HG03108 (cell line): ENCODE results near the gene RAD23A.
"Not testable (repeated sequence)": the region's sequence is repeated elsewhere in the genome, so short reads cannot be mapped to it uniquely, and the experiment has no call there.

ENCODE experiments used
- ATAC-seq: cut with Tn5 transposase; IDR thresholded peaks from one replicate; pipeline ENCODE4 v1.9.1; 2021; ENCODE audit warnings: moderate library complexity; ENCODE audit not compliant: unreplicated experiment

The RAD23A gene

DNA sequence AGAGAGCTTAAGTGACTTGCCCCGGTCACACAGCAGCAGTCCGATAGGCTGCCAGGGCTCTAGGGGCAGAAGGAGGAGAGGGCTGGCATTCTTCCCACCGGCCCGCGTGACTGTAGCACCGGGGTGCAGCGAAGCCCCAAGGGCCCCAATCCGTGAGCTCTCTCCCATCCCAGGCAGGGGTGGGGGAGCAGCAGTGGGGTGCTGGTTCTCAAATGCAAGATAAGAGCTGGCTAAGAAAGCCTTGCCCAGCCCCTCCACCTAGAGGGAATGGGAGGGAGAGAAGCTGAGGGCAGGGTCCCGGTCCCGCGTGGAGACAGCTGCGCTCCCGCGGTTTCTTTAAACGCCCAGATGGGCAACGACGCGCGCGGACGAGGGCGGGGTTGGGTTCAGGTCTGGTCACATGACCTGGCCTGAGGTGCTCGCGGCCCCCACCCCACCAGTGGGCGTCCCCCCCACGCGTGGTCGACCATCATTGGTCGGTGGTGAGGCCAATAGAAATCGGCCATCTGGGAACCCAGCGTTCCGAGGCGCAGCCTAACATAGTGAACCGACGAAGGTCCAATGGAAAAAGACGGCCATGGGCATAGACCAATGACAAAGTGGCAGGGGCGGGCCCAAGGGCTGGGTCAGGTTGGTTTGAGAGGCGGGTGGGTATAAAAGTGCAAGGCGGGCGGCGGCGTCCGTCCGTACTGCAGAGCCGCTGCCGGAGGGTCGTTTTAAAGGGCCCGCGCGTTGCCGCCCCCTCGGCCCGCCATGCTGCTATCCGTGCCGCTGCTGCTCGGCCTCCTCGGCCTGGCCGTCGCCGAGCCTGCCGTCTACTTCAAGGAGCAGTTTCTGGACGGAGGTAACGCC is 7.5 kb upstream of the RAD23A start, which contains the start of gene CALR:
CALR (plus strand) TSS at position 683 of the 852 bp plus-strand sequence; CDS start at position 754, 71 bp downstream.
- peak; percentile 76 for ATAC-seq

DNA sequence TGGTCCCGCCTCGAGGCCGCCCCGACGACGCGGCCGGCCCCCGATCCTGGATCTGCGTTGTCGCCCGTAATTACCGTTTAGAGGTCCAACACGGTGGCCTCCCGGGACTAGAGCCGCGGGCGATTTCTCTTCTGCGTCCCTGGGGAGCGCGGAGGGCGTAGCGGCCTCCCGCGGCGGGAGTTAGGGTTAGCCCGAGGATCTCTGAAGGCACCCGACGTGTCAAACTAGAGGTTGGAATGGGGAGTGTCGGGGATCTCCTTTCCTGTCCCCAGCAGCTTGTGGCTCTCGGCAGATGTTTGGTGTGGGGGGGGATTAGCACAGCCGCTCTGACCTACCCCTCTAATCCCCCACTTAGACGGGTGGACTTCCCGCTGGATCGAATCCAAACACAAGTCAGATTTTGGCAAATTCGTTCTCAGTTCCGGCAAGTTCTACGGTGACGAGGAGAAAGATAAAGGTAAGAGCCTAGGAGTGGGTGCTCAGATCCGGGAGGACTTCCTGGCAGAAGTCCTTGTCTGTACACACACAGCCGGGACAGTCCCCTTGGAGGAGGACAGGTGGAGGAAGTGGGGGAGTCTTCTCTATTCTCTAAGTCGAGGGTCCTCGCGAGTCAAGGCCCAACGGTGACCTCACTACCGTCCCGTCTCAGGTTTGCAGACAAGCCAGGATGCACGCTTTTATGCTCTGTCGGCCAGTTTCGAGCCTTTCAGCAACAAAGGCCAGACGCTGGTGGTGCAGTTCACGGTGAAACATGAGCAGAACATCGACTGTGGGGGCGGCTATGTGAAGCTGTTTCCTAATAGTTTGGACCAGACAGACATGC is 6.7 kb upstream of the RAD23A start:
- ATAC-seq = no peak

DNA sequence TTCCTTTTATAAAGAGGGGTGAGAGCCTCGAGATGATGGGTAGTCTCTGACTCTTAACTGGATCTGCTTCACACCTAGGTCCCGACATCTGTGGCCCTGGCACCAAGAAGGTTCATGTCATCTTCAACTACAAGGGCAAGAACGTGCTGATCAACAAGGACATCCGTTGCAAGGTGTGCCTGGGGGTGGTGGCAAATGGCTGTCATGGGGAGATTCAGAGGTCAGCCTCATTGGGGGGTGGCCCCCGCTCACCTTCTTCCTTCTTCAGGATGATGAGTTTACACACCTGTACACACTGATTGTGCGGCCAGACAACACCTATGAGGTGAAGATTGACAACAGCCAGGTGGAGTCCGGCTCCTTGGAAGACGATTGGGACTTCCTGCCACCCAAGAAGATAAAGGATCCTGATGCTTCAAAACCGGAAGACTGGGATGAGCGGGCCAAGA is 5.7 kb upstream of the RAD23A start:
- ATAC-seq = no peak

DNA sequence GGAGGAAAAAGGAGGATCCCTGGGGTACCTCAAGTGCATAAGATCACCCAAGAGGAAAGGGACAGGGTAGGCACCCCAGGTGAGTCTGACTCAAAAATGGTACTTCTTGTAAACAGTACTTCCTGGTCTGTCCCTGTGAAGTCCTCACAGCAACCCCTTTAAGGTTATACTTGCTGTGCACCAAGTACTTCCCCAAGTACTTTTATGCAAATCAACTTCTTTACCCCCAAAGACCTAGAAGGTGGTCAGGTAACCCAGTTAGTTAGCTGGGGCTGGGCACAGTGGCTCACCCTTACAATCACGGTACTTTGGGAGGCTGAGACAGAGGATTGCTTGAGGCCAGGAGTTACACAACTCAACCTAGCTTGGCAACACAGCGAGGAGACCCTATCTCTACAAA is 4.8 kb upstream of the RAD23A start:
- no peak for ATAC-seq

DNA sequence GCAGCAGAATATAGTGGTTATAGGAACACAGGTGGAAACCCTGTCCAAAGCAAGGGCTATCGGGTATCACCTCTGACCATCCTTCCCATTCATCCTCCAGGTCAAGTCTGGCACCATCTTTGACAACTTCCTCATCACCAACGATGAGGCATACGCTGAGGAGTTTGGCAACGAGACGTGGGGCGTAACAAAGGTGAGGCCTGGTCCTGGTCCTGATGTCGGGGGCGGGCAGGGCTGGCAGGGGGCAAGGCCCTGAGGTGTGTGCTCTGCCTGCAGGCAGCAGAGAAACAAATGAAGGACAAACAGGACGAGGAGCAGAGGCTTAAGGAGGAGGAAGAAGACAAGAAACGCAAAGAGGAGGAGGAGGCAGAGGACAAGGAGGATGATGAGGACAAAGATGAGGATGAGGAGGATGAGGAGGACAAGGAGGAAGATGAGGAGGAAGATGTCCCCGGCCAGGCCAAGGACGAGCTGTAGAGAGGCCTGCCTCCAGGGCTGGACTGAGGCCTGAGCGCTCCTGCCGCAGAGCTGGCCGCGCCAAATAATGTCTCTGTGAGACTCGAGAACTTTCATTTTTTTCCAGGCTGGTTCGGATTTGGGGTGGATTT is 2.1 kb upstream of the RAD23A start:
- no peak for ATAC-seq

DNA sequence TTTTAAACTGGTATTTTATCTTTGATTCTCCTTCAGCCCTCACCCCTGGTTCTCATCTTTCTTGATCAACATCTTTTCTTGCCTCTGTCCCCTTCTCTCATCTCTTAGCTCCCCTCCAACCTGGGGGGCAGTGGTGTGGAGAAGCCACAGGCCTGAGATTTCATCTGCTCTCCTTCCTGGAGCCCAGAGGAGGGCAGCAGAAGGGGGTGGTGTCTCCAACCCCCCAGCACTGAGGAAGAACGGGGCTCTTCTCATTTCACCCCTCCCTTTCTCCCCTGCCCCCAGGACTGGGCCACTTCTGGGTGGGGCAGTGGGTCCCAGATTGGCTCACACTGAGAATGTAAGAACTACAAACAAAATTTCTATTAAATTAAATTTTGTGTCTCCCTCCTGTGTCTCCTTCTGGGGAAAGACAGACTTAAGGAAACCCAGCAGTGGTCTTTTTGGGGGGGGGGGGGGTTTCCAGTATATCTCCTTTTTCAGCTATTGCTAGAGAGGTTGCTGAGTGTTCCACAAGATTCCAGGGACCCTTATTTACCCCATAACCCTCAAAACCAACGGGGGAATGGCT is 1.5 kb upstream of the RAD23A start:
- no peak for ATAC-seq

DNA sequence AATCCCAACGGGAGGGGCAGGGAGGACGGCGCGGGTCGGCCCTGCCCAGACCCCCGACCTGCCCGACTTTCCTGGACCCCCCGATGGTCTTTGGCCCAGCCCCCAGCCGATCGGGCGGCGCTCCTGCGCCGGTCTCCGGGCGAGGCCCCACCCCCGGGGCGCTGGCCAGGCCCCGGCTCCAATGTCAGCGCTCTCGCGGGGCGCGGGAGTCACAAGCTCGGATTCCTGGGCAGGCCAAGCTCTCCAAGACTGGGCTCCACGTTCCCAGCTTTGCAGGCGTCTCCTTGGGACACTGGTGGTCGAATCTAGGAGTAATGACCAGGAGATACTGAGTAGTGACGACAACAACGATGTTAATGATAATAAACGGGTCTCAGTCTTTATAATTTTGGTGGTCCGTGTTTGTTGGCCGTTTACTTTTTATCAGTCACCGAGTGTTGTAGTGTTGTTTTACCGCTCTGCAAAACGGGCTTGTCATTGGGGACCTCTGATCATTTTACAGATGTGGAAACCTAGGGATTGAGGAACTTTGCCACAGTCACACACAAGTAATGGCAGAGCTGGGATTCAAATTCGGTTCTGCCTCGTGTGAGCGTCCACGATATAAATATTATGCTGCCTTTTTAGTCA is 545 bp downstream of the RAD23A start:
- peak; percentile 29 for ATAC-seq

DNA sequence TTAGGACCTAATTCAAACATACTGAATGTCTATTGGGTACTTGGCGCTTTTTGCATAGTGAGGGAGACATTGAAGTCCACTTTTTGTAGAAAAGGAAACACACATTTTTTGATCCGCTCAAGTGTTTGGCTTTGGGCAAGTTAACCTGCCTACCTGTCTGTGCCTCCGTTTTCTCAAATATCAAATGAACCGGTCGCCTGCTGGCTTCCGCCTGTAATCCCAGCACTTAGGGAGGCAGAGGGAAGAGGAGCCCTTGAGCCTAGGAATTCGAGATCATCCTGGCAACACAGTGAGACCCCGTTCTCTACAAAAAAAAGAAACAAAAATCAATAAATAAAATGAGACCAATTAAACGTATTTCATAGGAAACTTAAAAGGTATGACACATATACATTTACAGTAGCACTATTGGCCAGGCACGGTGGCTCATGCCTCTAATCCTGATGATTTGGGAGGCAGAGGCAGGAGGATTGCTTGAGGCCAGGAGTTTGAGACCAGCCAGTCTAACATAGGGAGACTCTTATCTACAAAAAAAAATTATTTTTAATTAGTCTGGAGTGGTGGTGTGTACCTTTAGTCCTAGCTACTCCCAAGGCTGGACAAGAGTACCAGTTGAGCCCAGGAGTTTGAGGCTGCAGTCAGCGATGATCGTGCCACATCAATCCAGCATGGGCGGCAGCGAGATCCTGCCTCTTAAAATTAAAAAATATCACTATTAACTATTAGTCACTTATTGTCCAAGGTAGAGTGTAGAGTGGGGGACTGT is 1.3 kb downstream of the RAD23A start:
- ATAC-seq = no peak

DNA sequence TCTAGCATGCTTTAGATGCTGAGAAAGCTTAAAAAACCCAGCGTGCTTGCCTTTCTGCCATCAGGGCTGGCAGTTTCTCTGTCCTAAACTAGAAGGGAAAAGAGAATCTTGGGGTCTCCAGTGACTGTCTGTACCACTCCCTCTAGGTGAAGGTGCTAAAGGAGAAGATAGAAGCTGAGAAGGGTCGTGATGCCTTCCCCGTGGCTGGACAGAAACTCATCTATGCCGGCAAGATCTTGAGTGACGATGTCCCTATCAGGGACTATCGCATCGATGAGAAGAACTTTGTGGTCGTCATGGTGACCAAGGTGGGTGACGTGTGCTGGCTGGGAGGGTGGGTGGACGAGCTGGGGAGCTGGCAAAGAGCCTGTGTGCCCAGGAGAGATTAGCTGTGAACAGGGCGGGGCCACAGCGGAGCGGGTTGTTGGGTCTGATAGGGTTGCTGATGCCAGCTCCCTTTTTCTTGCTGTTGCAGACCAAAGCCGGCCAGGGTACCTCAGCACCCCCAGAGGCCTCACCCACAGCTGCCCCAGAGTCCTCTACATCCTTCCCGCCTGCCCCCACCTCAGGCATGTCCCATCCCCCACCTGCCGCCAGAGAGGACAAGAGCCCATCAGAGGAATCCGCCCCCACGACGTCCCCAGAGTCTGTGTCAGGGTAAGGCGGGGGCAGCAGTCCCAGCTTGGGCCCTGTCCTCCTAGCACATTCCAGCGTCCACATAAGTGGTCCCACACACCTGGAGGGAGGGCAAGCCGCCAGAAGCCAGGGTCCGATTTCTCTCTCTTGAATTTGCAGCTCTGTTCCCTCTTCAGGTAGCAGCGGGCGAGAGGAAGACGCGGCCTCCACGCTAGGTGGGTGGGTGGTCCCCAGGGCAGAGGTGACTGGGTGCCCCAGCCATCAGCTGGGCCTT is 2.3 kb downstream of the RAD23A start:
- ATAC-seq = no peak

DNA sequence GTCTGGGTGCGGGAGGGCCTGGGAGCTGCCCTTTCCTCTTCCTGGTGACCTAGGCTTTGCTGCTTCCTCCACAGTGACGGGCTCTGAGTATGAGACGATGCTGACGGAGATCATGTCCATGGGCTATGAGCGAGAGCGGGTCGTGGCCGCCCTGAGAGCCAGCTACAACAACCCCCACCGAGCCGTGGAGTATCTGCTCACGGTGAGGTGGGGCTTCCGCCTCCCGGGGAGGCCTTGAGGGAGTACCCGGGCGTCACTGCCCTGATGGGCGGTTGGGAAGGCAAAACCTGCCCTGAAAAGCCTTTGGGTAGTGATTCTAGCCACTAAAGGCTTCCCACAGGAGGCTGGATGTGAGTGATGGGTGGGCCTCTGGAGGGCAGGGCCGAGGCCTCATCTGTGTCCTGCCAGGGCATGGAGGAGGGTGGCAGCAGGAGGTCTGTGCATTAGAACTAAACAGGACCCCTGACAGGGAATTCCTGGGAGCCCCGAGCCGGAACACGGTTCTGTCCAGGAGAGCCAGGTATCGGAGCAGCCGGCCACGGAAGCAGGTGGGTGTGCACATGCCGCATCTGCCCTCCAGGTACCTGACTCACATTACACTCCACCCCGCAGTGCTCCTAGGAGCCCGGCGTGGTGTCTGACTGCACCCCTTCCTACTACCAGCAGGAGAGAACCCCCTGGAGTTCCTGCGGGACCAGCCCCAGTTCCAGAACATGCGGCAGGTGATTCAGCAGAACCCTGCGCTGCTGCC is 3.1 kb downstream of the RAD23A start:
- ATAC-seq = no peak

DNA sequence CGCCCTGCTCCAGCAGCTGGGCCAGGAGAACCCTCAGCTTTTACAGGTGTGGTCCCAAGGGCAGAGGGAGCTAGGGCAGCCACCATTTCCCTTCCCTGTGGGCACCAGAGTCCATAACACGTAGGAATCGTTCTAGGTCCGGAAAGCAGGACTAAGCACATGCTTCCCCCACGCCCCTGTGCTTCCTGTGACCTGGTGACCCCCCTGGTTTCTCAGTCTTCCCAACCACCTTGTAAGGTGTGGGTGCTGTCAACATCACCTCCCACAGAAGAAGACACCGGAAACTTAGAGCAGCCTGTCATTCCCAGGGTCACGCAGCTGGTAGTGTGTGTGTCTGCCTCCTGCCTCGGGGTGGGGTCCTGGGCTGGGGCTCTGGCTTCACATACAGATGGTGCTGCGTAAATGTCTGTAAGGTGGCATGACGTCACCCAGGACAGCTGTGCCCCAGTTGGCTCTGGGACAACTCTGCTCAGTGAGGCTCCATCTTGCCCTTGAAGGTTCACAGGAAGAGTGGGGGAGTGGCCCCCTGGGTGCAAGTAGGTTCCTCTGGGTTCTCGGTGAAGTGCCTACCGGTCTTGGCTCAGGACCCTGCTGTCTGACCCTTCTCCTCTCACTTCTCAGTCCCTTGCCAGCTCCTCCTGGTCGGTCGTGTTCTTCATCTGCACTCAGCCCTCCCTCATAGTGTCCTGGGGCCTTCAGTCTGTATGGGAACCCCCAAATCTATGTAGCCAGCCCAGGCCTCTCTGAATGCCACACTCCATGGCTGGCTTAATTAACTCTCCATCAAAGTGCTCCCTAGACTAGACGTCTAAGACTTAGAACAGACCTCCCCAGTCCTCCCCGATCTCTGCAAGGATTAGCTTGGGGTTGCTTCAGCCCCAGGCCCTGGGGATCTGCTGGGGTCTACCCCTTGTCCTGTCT is 4.0 kb downstream of the RAD23A start:
- ATAC-seq = no peak

DNA sequence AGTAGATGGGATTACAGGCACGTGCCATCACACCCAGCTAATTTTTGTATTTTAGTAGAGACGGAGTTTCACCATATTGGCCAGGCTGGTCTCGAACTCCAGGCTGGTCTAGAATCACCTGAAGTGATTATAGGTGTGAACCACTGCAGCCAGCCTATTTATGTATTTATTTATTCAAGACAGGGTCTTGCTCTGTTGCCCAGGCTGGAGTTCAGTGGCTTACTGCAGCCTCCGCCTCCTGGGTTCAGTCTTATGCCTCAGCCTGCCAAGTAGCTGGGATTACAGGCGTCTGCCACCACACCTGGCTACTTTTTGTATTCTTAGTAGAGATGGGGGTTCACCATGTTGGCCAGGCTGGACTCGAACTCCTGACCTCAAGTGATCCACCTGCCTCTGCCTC is 6.4 kb downstream of the RAD23A start:
- ATAC-seq = not testable (repeated sequence)

DNA sequence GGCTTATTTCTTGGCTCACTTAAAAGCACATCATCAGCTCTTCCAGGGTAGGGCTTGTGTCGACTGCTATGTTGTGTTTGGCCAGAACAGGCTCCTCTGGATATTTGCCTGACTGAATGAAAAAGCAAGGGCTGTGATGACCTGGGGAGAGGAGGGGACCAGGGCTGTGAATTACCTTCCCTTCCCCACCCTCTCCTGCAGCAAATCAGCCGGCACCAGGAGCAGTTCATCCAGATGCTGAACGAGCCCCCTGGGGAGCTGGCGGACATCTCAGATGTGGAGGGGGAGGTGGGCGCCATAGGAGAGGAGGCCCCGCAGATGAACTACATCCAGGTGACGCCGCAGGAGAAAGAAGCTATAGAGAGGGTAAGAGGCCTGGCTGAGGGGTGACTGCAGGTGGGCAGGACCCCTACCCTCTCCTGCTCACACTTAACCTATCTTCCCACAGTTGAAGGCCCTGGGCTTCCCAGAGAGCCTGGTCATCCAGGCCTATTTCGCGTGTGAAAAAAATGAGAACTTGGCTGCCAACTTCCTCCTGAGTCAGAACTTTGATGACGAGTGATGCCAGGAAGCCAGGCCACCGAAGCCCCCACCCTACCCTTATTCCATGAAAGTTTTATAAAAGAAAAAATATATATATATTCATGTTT is 7.0 kb downstream of the RAD23A start:
- ATAC-seq = no peak

DNA sequence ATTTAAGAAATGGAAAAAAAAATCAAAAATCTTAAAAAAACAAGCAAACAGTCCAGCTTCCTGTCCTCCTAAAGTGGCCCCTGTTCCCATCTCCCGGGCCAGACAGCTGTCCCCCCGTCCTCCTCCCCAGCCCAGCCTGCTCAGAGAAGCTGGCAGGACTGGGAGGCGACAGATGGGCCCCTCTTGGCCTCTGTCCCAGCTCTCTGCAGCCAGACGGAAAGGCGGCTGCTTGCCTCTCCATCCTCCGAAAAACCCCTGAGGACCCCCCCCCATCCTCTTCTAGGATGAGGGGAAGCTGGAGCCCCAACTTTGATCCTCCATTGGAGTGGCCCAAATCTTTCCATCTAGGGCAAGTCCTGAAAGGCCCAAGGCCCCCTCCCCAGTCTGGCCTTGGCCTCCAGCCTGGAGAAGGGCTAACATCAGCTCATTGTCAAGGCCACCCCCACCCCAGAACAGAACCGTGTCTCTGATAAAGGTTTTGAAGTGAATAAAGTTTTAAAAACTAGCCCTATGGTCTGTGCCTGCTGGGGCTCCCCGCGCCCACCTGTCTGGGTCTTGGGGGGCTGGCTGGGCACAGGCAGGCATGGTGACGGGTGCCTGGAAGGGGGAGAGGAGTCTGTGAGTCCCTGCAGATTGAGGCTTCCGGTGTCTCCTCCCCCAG is 7.6 kb downstream of the RAD23A start:
- ATAC-seq = no peak

DNA sequence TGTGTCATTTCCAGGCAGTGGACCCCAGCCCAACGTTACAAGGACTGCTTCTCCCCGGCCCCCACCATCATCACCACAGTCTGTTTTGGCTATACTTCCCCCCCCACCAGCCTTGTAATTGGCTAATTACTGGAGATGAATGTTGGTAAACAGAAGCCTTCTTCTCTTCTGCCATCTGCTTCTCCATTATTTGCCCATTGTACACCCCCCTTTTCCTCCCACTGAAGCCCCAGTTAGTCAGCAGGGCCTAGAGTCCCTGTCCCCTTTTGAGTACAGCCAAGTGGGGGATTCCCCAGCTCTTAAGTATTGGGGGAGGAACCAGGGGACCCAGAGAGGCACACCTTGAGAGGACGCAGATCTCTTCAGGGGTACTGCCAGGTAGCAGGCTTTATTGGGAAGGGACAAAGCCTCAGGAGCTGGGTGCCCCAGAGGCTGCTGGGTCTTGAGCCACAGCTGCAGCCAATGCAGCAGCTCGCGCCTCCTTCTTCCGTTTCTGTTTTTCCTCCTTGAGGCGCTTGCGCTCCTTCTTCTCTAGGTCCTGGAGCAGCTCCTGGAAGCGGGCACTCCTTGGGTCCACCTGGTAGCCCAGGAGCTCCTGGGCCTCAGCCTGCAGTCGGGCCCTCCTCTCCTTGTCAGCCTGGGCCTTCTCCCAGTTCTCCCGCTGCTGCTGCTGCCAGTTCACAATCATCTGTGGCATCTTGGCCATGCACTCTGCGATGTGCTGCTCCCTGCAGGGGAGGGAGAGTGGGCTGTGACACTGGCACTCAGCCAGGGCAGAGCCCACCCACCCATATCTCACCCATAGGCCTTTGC is 8.3 kb downstream of the RAD23A start:
- ATAC-seq = no peak
